Smooth muscle cell (in vitro differentiated cells): Measurements from ENCODE around the gene GORAB. TPM values are rescaled to one million over a fixed set of nuclear protein-coding genes. Genes with fewer than 3 reads are reported as not detected.

Source experiments
- DNase-seq: peaks from one replicate; lab custom pipeline; 2025; ENCODE audit not compliant: unreplicated experiment; lab: John Stamatoyannopoulos, UW
- H2AFZ ChIP-seq: fragments of 200-600 bp; sonication (generic); 2 replicates; pipeline ENCODE4 v1.6.0; 2016; ENCODE audit warnings: antibody characterized with exemption, low read depth, mild to moderate bottlenecking
- H3F3A ChIP-seq: fragments of 200-600 bp; sonication (generic); 2 replicates; pipeline ENCODE4 v1.6.0; 2017; ENCODE audit warnings: antibody characterized with exemption, low read depth
- H3K27ac ChIP-seq: fragments of 200-600 bp; sonication (generic); 2 replicates; pipeline ENCODE4 v1.5.1; 2016; ENCODE audit warnings: low read depth, mild to moderate bottlenecking
- H3K27me3 ChIP-seq: fragments of 200-600 bp; sonication (generic); 2 replicates; pipeline ENCODE4 v1.6.1; 2016; ENCODE audit warnings: low read depth, mild to moderate bottlenecking
- H3K36me3 ChIP-seq: fragments of 200-600 bp; sonication (generic); 2 replicates; pipeline ENCODE4 v1.5.1; 2016; ENCODE audit warnings: low read depth
- H3K4me1 ChIP-seq: fragments of 200-600 bp; sonication (generic); 2 replicates; pipeline ENCODE4 v1.5.1; 2016; ENCODE audit warnings: low read depth
- H3K4me2 ChIP-seq: fragments of 200-600 bp; sonication (generic); 2 replicates; pipeline ENCODE4 v1.6.0; 2016; ENCODE audit warnings: mild to moderate bottlenecking
- H3K4me3 ChIP-seq: fragments of 200-600 bp; sonication (generic); 2 replicates; pipeline ENCODE4 v1.5.1; 2016; ENCODE audit warnings: mild to moderate bottlenecking
- H3K79me2 ChIP-seq: fragments of 200-600 bp; sonication (generic); 2 replicates; pipeline ENCODE4 v1.6.0; 2016; ENCODE audit warnings: low read depth, mild to moderate bottlenecking
- H3K9ac ChIP-seq: fragments of 200-600 bp; sonication (generic); 2 replicates; pipeline ENCODE4 v1.6.0; 2016; ENCODE audit warnings: low read depth
- H3K9me3 ChIP-seq: fragments of 200-600 bp; sonication (generic); replicated peaks from 2 replicates; pipeline ENCODE4 v1.5.1; 2016; ENCODE audit warnings: low read depth
- H4K20me1 ChIP-seq: fragments of 200-600 bp; sonication (generic); 2 replicates; pipeline ENCODE4 v1.6.0; 2016; ENCODE audit warnings: low read depth
- WGBS: methylation state at CpG from one replicate; pipeline ENCODE4 v1.1.7; 2016; ENCODE audit warnings: low lambda C conversion rate; 5-methylcytosine and 5-hydroxymethylcytosine counted together
- polyA plus RNA-seq: library from polyadenylated mRNA; unstranded; fragments of >200 nt; fragmentation: Nextera tagmentation; extraction: Ambion mirVana; gene quantifications from 2 replicates; pipeline ENCODE4 v1.2.1, GENCODE V29; 2016
- total RNA-seq: library from RNA; depleted of rRNA; stranded (reverse); fragments of >200 nt; gene quantifications from 2 replicates; pipeline ENCODE4 v1.2.3, GENCODE V29; 2014
- TF ChIP-seq, protein P1 (sequence below): fragments of 200-600 bp; sonication (generic); IDR thresholded peaks from 2 replicates; pipeline ENCODE4 v1.5.1; 2017; ENCODE audit warnings: borderline replicate concordance, mild to moderate bottlenecking, antibody characterized with exemption; ENCODE audit not compliant: insufficient read depth, poor library complexity, severe bottlenecking

Gene GORAB
- total and polyA plus RNA-seq, 2 experiments from 2014 or later, result 5.7 to 17.6 TPM

DNA sequence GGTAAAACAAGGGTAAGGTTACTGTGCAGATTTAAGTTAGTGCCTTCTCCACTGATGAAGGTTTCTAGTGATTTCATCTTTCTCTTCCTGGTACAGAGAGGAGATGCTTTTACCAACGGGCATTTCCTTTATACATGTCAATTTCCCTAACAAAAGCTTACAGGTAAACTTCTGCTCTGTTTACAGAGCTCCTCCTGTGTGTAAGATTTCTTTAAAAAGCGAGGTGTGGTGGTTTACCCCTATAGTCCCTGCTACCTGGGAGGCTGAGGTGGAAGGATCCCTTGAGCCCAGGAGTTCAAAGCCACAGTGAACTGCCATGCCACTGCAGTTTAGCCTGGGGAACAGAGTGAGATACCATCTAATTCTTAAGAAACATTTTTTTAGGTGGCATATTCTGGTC, 40.7 kb upstream of the GORAB start:
- no peaks in the 10 kb centered on the region for H3K27me3 ChIP-seq
- no peak overlapping the region for H3K27ac ChIP-seq
- H3K9me3 ChIP-seq, result no peaks in the 10 kb centered on the region
- H3K4me3 ChIP-seq, result no peak overlapping the region
- TF ChIP-seq, protein P1, sequence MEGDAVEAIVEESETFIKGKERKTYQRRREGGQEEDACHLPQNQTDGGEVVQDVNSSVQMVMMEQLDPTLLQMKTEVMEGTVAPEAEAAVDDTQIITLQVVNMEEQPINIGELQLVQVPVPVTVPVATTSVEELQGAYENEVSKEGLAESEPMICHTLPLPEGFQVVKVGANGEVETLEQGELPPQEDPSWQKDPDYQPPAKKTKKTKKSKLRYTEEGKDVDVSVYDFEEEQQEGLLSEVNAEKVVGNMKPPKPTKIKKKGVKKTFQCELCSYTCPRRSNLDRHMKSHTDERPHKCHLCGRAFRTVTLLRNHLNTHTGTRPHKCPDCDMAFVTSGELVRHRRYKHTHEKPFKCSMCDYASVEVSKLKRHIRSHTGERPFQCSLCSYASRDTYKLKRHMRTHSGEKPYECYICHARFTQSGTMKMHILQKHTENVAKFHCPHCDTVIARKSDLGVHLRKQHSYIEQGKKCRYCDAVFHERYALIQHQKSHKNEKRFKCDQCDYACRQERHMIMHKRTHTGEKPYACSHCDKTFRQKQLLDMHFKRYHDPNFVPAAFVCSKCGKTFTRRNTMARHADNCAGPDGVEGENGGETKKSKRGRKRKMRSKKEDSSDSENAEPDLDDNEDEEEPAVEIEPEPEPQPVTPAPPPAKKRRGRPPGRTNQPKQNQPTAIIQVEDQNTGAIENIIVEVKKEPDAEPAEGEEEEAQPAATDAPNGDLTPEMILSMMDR, result no peak
- no peaks in the 10 kb centered on the region for H3K4me1 ChIP-seq
- DNase-seq, result no peak
- no peaks in the 10 kb centered on the region for H3F3A ChIP-seq
- no peaks in the 10 kb centered on the region for H3K79me2 ChIP-seq
- H2AFZ ChIP-seq, result no peak overlapping the region
- H3K36me3 ChIP-seq, result no peaks in the 10 kb centered on the region
- H3K9ac ChIP-seq, result no peak overlapping the region
- no peaks in the 10 kb centered on the region for H4K20me1 ChIP-seq
- WGBS, result 70% methylated on average over 2 of the region's 2 CpGs
- H3K4me2 ChIP-seq, result no peak overlapping the region

DNA sequence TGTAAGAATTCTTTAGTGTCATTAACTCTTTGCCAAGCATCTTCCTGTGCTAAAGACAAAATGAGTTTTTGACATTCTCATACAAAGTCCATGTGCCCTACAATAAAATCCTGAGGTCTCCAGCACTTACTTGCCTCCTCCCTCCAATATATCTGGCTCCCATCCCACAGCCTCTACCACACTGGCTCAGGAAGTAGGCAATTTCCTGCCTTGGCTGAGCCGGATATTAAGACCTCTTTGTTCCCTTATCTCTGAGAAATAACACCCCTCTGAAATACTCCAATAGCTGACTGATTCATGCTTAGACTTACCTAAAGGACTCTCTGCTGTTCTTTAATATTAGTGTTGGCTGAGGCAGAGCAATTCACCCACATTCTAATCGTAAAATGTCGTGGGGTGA, 37.6 kb upstream of the GORAB start:
- Histone ChIP-seq H3K9ac (no peak overlapping the region), H3K79me2 (no peaks in the 10 kb centered on the region), H3K9me3 (no peaks in the 10 kb centered on the region), H3F3A (no peaks in the 10 kb centered on the region), H2AFZ (peak overlapping the region; percentile 39), H3K4me1 (no peaks in the 10 kb centered on the region), H3K27ac (no peak overlapping the region), H3K27me3 (no peaks in the 10 kb centered on the region), H4K20me1 (no peaks in the 10 kb centered on the region), H3K36me3 (no peaks in the 10 kb centered on the region), H3K4me3 (no peak overlapping the region), H3K4me2 (peak overlapping the region; percentile 20)
- TF ChIP-seq, protein P1, result no peak
- no peak for DNase-seq
- WGBS, result 31% methylated on average over 3 of the region's 3 CpGs

DNA sequence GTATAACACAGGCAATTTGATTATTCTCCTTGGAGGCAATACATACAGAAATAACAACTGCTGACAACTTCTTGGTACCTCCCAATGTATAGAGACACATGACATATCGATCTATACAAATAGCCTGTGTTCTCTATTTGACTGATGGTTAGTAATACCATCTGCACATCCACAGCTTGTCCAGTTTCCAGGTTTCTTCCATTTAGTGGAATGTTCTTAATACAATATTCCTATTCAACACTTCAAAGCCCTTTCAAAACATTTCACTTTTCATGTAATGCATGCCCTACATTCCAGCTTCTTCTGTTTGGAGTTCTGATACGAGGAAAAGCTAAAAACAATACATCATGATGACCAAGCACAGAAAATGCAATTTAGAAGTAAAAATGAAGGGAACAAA, 37.0 kb upstream of the GORAB start:
- peak overlapping the region; percentile 39 for H2AFZ ChIP-seq
- H3K9me3 ChIP-seq, result no peaks in the 10 kb centered on the region
- 75% methylated on average over 2 of the region's 2 CpGs for WGBS
- no peak overlapping the region for H3K27ac ChIP-seq
- no peaks in the 10 kb centered on the region for H3K79me2 ChIP-seq
- H3K4me3 ChIP-seq, result no peak overlapping the region
- peak overlapping the region; percentile 20 for H3K4me2 ChIP-seq
- no peak overlapping the region for H3K9ac ChIP-seq
- H3F3A ChIP-seq, result no peaks in the 10 kb centered on the region
- no peaks in the 10 kb centered on the region for H4K20me1 ChIP-seq
- DNase-seq, result no peak
- H3K27me3 ChIP-seq, result no peaks in the 10 kb centered on the region
- no peaks in the 10 kb centered on the region for H3K36me3 ChIP-seq
- TF ChIP-seq, protein P1, result no peak
- H3K4me1 ChIP-seq, result no peaks in the 10 kb centered on the region

DNA sequence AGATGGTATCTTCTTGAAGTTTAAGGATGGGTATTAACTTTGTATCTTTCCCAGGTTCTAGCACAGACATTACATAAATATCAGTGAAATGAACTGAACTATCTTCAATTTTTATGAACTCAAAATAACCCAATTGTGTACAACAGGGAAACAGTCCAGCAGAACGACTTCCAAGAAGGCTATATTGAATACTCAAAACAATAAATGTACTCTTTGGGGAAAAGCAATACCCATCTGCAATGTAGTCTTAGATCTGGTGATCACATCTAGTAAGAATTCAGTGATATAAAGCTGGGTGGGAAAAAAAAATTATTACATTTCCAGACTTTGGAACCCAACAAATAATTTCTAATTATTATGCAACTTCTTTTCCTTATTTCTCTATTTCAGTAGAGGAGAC, 33.1 kb upstream of the GORAB start:
- DNase-seq, result no peak
- no peak overlapping the region for H3K27ac ChIP-seq
- H3K4me1 ChIP-seq, result no peaks in the 10 kb centered on the region
- no peaks in the 10 kb centered on the region for H3F3A ChIP-seq
- H3K4me3 ChIP-seq, result no peak overlapping the region
- H3K79me2 ChIP-seq, result no peaks in the 10 kb centered on the region
- TF ChIP-seq, protein P1, result no peak
- no peak overlapping the region for H3K4me2 ChIP-seq
- H3K9ac ChIP-seq, result no peak overlapping the region
- no peaks in the 10 kb centered on the region for H4K20me1 ChIP-seq
- no peaks in the 10 kb centered on the region for H3K27me3 ChIP-seq
- H3K9me3 ChIP-seq, result no peaks in the 10 kb centered on the region
- H3K36me3 ChIP-seq, result no peaks in the 10 kb centered on the region
- no peak overlapping the region for H2AFZ ChIP-seq
- 88% methylated on average over 1 of the region's 1 CpG for WGBS
